HG03457 (cell line): ENCODE data around the gene SH3BP4.

Source experiments
- ATAC-seq: cut with Tn5 transposase; IDR thresholded peaks from one replicate; pipeline ENCODE4 v1.9.1; 2021; ENCODE audit warnings: moderate number of reproducible peaks; ENCODE audit not compliant: unreplicated experiment

Gene SH3BP4

GRCh38 chr2:234964631-234965461 is 13.0 kb downstream of the SH3BP4 start:
- no peak for ATAC-seq

DNA sequence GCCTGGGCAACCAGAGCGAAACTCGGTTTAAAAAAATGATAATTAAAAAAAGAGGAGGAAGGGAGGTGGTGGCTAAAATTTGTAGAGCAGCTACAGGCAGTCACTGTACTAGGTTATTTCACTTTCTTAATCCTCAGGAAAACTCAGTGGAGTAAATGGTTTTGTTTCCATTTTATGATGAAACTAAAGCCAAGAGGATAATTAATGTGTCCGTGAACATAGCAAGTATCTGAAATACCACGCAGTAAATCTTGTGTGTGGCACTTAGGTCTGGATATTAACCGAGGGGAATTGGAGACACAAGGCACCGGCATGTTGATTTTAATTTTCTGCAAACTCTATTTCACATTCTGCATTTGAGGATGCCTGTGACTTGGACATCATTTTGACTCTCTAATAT is 14.5 kb downstream of the SH3BP4 start:
- ATAC-seq = no peak

DNA sequence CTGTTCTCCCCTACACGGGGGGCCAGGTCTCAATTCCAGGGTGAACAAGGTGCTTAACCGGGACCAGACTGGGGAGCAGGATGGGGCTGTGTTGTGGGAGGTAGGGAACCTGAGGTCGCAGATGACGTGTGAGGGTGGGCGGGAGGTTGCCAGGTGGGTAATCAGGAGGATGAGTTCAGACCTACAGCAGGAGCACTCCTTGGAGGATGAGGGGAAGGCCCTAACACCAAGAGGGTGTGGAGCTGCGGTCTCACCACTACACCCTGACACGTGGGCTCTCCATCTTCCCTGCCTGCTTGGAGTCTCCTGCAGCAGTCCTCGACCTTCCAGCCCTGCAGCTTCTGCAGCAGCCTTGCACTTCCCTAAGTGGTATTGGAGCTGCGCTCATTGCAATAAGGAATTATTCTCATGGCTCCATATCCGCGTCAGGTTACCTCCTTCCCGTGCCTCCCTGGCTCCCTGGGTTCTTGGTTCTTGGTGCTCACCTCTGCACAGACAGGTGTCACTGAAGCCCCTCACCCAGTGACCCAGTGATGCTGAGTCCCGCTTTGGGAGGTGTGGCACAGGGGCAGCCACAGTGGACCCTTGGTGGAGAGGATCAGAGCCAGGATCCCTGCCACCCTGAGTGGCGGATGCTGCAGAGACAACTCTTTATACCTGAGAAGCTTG is 15.5 kb downstream of the SH3BP4 start:
- ATAC-seq = no peak

DNA sequence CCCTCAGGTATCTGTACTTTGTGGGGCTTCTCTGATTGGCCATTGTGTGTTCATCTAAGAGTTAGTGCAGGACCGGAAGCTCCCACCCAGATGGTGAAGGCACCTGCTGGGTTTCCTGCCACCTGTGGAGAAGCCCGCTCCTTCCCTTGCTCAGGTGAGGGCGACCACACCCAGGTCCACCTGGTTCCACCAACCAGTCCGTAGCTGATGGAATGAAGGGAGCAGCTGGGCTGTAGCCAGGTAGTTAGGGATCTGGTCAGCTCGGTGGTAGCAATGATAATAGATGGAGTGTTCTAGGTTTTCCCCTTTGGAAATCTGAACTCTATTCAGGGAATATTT is 16.0 kb downstream of the SH3BP4 start:
- no peak for ATAC-seq

DNA sequence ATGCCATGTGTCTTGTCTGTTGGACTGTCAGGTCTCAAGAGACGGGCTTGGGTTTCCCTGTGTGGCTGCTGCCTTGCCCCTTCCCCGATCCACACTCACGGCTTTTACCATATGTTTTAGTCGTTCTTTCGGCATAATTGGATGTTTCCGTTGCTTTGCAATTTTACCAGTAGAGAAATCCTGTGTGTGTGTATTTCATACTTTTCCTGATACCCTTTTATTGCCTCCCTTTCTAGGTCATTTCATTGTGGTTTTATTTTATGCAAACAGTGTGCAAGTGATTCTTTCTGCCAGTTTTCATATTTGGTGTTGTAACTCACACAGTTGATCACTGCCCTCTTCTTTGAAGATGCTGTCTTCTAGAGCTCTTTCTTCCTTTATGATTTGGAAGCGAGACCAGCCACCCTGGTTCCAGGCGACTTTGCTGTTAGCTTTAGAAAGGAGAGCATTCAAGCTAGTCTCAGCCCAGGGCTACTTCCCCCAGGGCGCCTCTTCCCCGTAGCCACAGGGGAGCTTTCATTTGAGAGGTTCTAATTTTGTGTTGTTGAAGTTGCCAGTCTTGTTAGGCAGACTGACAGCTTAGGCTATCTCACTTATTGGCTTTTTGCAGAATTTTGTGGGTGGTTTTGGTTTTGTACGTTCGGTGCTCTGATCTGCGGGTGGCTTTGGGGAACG is 17.0 kb downstream of the SH3BP4 start:
- ATAC-seq = no peak

GRCh38 chr2:234969306-234970098 is 17.7 kb downstream of the SH3BP4 start:
- no peak for ATAC-seq

GRCh38 chr2:234970099-234970440 is 18.3 kb downstream of the SH3BP4 start:
- no peak for ATAC-seq

DNA sequence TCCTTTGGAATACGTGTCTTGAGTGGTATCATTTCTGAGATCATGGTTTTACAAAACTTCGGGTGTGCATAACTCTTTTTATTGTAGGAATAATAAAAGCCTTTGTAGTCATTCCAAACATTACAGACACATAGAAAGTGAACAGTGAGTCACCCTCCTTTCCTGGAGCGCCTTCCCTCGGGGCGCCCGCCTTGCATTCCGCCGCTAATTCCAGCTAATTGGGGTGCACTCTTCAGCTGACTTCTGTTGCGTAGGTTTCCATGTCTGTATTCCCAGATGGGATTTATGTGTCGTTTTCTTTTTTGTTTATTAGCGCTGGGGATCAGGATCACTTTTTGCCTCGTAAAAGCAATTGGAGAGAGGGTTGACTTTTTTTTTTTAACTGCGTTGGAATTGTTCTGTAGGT is 18.7 kb downstream of the SH3BP4 start:
- no peak for ATAC-seq

DNA sequence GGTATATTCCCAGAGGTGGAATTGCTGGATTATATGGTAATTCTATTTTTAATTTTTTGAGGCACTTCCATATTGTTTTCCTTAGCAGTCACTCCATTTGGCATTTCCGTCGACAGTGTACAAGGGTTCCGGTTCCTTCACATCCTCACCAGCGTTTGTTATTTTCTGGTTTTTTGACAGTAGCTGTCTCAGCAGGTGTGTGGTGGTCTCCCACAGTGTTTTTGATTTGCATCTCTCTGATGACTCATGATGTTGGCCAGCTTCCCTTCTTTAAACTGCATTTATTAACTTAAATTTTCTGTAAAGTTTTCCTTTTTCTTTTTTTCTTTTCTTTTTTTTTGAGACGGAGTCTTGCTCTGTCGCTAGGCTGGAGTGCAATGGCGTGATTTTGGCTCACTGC is 19.7 kb downstream of the SH3BP4 start:
- ATAC-seq = no peak

DNA sequence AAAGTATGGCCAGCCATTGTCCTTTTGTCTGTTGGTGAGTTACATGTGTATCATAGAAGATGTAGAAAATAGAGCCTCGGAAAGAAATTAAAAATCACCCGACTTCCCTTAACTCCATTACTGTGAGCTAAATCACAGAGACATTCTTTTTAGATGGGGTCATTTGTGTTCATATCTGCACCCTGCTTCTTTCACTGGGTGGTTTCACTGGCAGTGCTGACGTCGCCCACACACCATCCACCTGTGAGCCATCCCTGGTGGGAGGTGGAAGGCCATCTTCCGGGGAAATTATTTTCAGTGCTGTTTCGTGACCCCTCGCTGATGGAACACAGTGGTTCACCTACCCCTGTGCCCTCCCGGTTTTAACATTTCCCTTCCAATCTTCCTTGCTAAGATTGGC is 21.2 kb downstream of the SH3BP4 start:
- no peak for ATAC-seq

DNA sequence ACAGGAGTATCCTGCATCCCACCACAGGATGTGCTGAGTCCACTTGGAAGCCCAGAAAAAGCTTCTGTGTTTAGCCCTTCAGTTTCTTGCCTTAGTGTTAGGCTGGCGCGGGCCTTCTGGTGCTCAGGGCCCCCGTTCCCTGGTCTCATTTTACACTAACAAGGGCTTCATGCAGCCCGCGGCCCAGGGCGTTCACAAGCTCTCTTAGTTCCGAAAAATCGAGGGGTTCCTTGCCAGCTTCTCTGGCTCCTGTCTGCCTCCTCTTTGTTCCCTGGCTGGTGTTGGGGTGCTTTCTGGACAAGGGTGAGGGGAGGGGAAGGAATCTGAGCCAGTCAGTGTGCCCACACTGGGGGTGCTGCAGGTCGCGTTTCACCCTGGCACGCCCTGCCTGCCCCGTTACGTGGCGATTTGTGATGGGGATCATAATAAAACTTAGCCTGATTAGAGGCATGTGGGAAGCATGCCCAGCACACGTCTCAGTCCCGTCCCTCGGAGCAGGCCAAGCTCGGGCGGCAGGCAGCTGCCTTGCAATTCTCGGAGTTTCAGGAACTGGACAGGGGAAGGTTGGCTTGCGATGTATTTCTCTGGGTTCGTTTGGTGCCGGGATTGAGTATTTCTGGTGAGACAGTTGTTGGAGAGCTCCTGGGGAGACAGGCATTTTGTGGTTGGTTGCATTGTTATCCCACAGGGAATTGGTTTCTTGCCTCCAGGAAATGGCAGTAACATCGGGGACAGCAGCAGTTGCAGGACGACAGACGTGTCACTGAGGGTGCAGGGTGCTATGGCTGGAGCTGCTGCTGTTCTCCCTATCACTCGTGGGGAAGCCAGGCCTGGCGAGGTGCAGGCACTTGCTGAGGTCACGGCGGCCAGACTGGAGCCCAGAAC is 22.9 kb downstream of the SH3BP4 start:
- no peak for ATAC-seq

GRCh38 chr2:234975611-234976010 is 23.8 kb downstream of the SH3BP4 start:
- no peak for ATAC-seq

- ATAC-seq = no peak
Observed at GRCh38 chr2:234976479-234977227, 24.8 kb downstream of the SH3BP4 start.

DNA sequence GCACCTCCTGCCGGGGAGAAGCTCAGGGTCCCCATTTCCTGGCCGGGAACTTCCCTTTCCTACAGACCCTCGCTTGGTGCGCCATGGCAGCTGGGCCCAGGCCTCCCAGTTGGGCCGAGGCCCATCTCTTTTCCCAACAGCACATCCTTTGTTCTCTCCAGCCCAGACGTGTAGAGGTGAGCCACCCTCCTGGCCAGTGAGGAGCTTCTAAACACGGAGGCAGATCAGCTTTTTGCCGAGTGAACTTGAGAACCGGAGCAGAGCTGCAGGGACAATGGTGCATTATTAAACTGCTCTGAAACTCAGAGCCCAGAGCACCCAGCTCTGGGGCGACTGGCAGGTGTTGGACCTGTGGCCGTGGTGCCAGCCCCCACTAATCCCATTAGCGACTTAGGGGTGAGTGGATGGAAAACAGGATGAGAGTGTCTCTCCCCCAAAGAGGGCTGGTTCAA is 25.4 kb downstream of the SH3BP4 start:
- ATAC-seq = no peak

DNA sequence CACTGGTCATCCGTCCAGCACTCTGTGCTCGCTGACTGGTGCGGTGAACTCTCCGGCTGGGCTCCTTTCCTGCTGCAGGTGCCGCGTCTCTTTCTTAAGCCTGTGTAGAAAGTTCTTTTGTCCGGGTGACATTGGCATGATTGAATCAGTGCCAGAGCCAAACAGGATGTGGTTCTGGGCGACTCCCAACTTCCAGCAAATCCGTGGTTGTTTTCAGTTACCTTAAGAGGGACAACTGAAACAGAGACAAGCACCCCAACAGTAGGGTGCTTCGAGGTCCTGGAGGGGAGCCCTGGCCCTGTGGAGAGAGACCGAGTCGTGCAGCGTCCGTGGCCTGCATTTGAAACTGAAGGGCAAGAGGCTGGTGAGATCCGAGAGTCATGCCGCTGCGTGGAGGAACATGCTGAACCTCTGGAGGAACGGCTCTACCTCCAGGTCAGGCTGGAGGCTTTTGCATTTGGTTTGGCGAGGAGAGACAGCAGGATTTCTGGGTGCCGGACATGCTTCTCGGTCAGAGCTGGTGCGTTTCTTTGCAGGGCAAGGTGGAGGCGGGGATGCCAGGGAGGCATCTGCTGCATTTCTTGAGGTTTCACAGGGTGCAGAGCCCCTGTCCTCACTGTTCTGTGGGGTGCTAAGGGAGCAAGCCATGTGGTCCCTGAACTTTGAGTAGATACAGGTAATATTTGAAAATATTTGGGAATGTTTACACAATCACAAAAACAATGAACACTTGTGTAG is 26.8 kb downstream of the SH3BP4 start:
- ATAC-seq = no peak

- no peak for ATAC-seq
Observed at GRCh38 chr2:234979204-234980167, 27.7 kb downstream of the SH3BP4 start.

DNA sequence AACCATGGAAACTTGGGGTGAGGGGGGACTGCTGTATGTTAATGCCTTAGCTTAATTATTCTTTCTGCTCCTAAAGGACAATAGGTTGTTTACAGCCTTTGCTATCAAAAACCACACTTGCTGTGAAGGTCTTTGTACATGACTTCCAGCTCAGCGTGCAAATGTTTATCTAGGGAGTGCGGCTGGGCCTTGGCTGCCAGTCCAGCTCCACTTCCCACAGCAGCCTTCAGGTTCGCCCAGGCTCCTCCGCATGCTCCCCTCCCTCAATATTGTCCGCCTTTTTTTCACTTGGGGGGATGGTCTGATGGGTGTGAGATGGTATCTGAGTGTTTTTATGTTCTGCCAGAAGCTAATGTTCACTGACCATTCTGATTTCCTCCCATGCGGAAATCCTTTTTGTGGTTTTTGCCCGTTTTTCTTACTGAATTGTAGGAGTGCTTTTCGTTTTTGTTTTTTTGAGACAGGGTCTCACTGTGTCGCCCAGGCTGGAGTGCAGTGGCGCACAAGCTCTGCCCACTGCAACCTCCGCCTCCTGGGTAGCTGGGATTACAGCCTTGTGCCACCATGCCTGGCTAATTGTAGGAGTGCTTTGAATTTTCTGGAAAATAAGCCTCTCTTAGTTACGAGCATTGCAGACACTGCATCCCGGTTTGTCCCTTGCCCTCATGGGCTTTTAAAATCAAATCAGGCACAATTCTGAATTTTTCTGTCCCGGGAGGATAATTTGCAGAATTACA is 28.8 kb downstream of the SH3BP4 start:
- ATAC-seq = no peak
